Right cardiac atrium (tissue), 5 donors: ENCODE results near the gene FOXF2. TPM values are rescaled to one million over a fixed set of nuclear protein-coding genes. Genes with fewer than 3 reads are reported as not detected.

Experiments
- ATAC-seq, 2 donors: fragments of 200-7000 bp; cut with Tn5 transposase; one replicate each; pipeline versions ENCODE4 v1.8.0 to v1.9.1; 2020; ENCODE audit warnings: moderate library complexity in 2 of 2, mild to moderate bottlenecking in 1 of 2
- DNase-seq, 3 donors: peaks; one replicate each; pipeline ENCODE4 v3.0.0-alpha.2; 2020
- H3K27ac ChIP-seq: one replicate; pipeline ENCODE4 v1.5.1; 2013; ENCODE audit warnings: mild to moderate bottlenecking, low read length, control low read depth, moderate library complexity
- H3K27me3 ChIP-seq: one replicate; pipeline ENCODE4 v1.6.1; 2013; ENCODE audit not compliant: control insufficient read depth, insufficient read depth
- H3K4me1 ChIP-seq: one replicate; pipeline ENCODE4 v1.6.1; 2013; ENCODE audit warnings: low read length; ENCODE audit not compliant: control insufficient read depth, insufficient read depth
- H3K4me3 ChIP-seq: one replicate; pipeline ENCODE4 v1.5.1; 2013; ENCODE audit warnings: low read length, control low read depth
- H3K9me3 ChIP-seq: one replicate; pipeline ENCODE4 v1.6.1; 2013; ENCODE audit warnings: low read length; ENCODE audit not compliant: control insufficient read depth
- WGBS: extraction: QIAGEN DNeasy Blood & Tissue Kit; methylation state at CpG from one replicate; pipeline ENCODE4 v1.1.7; 2013; 5-methylcytosine and 5-hydroxymethylcytosine counted together
- intact Hi-C, 4 donors: fragments of 100-400 bp; cut with DNase I; formaldehyde crosslinking; loops; one replicate each; pipeline versions ENCODE4 v1.11.0 to v1.14.0; 2022 to 2023
- polyA plus RNA-seq: library from polyadenylated mRNA; stranded (reverse); fragments of 200-250 nt; gene quantifications from one replicate; pipeline ENCODE4 v1.2.3, GENCODE V29; 2013
- total RNA-seq, 4 donors: library from RNA; stranded (reverse); fragmentation: NEBNext Ultra II Directional; extraction: Animal tissue kit (Norgen Biotek cat#: 25700); gene quantifications; one replicate each; pipeline ENCODE4 v1.2.1, GENCODE V29; 2021
- donor health status: healthy with polysubstance abuse.
- donor health status: DM: no; HTN: yes; CAD: no.
- donor health status: DM: no; HTN: no; CAD: no.
- donor health status: DM: no; HTN: yes; CAD: no; lungs with severe emphysema.
- donor health status: DM: yes; HTN: yes; CAD: no.

The FOXF2 gene
- total and polyA plus RNA-seq, 5 donors: 0.31 to 0.78 (median 0.48) TPM; not detected in 1

DNA sequence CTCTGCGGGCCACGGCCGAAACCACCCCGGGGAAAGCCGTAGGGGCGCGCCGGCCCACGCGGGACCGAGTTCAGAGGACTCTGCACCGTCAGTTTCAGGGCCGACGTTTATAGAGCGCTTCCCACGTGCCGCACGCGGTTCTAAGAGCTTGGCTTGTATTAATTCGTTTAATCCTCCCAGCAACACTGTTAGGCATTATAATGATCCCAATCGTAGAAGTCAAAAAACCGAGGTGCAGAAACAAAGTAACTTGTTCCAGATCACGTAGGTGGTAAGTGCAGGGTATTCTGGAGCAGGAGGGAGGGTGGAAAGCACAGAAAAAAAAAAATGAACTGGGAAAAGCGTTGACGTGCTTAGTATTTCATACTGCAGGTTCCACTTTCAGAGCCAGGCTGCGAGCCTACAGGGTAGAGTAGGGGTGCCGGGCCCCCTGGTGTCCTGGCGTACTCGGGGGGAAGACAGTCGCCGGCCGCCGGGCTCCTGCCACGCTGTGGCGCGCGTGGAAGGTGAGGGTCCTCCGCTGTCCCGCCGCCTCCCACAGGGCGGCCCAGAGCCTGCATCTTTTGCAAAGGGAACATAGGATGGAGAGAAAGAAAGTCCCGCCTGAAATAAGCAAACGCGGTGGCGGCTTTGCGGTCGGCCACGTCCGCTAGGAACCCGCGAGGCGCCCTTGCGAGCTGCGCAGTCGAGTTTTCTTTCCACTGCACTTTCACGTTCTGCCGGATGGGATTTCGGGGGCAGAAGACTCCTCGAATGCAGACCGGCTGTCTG lies 10.2 kb upstream of the FOXF2 start:
- intact Hi-C loops: no loop called here
- no peak overlapping the region for H3K27ac ChIP-seq
- ATAC-seq: no peak
- 3% methylated on average over 60 of the region's 60 CpGs for WGBS
- no peak overlapping the region for H3K4me3 ChIP-seq
- peaks cover 5% of the 10 kb centered on the region for H3K27me3 ChIP-seq
- H3K4me1 ChIP-seq: no peaks in the 10 kb centered on the region
- DNase-seq: no peak
- no peaks in the 10 kb centered on the region for H3K9me3 ChIP-seq

DNA sequence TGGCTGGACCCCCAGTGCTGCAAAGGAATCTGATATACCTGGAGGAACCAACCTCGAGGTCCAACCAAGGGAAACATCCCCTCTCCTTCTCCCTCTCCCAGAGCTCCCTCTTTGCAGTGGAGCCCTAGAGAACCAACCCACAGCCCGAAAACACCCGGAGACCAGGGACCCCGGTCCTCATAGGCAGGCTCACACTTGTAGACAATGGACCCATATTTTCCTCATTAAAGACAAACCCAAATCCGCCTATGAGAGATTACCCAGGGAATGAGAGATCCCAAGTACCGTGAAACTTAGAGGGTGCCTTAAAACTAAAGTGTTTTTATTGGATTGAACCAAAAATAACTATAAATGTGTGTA lies 9.6 kb upstream of the FOXF2 start:
- no peak for ATAC-seq
- intact Hi-C loops: loop anchor here (2.0 to 10.0 kb wide), 5 partner anchors 455 to 787 kb away; no protein-coding TSS in a partner anchor
- 5% methylated on average over 6 of the region's 6 CpGs for WGBS
- no peaks in the 10 kb centered on the region for H3K4me1 ChIP-seq
- H3K27ac ChIP-seq: no peak overlapping the region
- H3K9me3 ChIP-seq: no peaks in the 10 kb centered on the region
- DNase-seq: no peak
- no peak overlapping the region for H3K4me3 ChIP-seq
- peaks cover 5% of the 10 kb centered on the region for H3K27me3 ChIP-seq

DNA sequence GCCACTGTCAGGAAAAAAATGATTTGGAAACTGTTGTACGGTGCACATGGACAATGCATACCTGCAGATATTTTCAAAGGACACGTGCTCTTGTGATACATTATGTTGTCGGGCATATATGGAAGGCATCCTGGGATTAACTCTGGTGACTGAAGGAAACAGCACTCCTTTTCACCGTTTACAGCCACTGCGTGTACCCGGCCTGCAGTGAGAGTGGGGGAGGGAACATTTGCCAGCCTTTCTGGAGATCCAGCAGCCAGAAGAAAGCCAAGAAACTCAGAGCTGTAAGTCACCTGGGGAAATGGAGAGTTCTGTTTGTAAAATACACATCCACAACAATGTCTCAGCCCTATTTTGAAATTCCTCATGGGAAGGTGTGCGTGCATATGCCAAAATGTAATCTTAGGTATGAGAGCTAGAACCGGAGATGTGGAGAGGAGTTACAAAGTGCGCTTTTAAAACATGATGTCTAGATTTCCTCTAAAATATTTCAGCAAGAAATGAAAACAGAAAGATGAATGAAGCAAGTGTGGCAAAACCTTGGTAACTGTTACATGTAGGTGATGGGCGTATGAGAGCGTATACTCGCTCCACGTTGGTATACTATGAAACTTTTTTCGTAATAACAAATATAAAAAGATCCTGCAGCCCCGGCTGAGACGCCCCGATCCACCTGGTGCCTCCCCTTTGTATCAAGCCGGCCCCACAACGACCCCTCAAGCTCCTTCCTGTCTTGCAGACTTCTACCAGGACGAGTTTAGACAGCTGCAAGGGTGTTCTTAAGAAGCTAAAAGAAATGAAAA lies 8.6 kb upstream of the FOXF2 start:
- ATAC-seq (no peak), DNase-seq (no peak)
- Histone ChIP-seq H3K9me3 (no peaks in the 10 kb centered on the region), H3K27ac (no peak overlapping the region), H3K4me1 (no peaks in the 10 kb centered on the region), H3K4me3 (no peak overlapping the region), H3K27me3 (peaks cover 5% of the 10 kb centered on the region)
- 7% methylated on average over 20 of the region's 20 CpGs for WGBS
- intact Hi-C loops: loop anchor here (2.0 to 10.0 kb wide), 5 partner anchors 456 to 789 kb away; no protein-coding TSS in a partner anchor

DNA sequence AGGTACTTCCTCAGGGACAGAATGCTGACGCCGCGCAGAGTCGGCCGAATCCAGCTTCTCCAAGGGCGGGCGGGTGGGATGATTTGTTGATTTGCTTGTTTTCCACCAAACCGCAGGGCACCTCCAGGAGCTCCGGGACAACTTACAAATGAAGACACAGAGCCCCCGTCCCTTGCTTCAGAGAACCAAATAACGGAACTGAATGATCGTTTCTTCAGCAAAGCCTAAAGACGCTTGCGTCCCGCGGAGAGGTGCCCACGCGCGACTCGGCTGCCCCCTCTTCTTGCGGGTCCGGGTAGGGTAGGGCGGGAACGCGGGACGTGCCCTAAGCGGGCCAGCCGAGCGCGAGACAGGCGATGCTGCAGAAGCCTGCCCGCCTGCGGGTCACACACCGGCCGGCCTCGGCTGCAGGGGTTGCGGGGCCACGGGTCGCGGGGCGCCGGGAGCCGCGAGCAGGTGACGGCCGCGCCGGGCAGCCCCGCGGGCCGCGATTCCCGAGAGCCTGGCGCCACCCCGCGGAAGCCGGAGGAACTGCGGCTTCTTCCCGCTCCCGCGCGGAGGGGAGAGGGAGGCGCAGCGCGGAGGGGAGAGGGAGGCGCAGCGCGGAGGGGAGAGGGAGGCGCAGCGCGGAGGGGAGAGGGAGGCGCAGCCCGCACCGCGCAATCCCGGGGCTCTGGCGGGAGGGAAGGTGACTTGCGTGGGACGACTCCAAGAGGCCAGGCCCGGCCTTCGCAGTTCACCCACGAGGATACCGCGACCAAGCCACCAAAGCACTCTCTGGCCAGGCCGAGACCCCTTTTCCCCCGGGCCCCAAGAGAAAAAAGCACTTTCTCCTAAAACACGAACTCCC lies 7.7 kb upstream of the FOXF2 start:
- ATAC-seq (peak; percentile 74 to 75), DNase-seq (peak in 2 of 3 donors; percentile 77 to 78)
- no peaks in the 10 kb centered on the region for H3K9me3 ChIP-seq
- H3K4me1 ChIP-seq: no peaks in the 10 kb centered on the region
- H3K27me3 ChIP-seq: peaks cover 2% of the 10 kb centered on the region
- H3K4me3 ChIP-seq: peak overlapping the region; percentile 48
- no peak overlapping the region for H3K27ac ChIP-seq
- intact Hi-C loops: loop anchor here (2.0 to 10.0 kb wide), 5 partner anchors 457 to 789 kb away; no protein-coding TSS in a partner anchor
- WGBS: under 1% methylated on average over 85 of the region's 87 CpGs

DNA sequence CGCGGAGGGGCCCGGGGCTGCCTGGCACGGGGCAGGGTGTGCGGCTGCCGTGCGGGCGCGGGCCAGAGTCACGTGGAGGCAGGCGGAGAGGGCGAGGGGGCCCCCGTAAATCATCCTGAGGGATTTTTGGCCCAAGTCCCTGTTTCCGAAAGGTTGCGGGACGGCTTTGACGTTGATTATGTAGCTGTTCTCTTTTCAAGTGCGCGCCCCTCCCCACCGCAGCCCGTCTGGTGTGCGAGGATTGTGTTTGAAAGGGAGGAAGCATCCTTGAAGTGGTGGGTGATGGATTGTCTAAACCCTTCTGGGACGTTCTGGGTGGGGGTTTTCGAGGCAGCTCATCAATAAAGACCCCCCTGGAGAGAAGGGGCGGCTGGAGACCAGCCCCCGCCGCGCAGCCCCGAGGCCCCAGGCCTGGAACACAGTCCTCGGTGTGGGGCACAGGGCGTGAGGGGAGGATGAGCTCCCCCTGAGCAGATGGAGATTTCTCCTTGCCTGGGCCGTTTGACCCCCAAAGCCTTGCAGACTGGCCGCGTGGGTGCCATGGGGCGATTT lies 7.0 kb upstream of the FOXF2 start:
- no peak overlapping the region for H3K27ac ChIP-seq
- intact Hi-C loops: loop anchor here (5.0 to 10.0 kb wide), 4 partner anchors 458 to 790 kb away; no protein-coding TSS in a partner anchor
- H3K4me3 ChIP-seq: no peak overlapping the region
- DNase-seq: no peak
- H3K27me3 ChIP-seq: no peaks in the 10 kb centered on the region
- no peaks in the 10 kb centered on the region for H3K4me1 ChIP-seq
- whole genome bisulfite sequencing: 2% methylated on average over 35 of the region's 35 CpGs
- ATAC-seq: no peak
- no peaks in the 10 kb centered on the region for H3K9me3 ChIP-seq

DNA sequence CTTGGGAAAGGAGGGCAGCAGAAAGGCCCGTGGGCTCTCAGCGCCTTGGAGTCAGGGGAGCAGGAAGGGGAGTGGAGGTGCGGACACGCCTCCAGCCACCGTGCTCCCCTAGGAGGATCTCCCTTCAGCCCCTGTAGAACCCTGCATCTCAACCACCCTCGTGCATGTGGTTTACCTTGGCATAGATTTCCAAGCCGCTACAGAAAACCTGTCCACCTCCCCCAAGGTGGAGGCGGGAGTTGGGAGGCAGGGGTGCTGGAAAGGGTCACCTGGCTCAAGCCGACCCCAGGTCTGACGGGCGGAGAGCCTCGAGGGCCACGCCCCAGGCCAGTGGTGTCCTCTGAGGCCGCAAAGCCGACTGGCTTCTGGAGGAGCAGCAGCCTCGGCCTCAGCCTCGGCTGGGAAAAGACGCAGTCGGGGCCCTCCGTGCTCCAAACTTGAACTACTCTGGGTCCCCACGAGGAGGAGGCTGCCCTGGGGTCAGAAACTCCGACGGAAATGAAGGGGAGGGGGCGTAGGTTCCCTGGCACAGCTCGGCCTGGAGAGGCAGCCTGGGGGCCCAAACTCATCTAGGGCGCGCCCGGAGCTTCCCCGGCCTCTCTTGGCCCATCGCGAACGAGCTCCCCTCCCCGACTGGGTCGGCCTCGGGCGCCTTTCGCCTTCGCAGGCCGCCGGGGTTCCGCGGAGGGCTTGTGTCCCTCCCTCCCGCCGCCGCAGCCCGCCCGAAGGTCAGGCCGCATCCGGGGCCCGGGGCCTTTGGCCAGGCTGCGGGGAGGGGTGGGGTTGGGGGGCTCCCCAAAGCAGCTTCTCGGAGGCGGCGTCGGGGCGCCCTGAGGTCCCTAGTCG lies 6.3 kb upstream of the FOXF2 start:
- no peaks in the 10 kb centered on the region for H3K4me1 ChIP-seq
- H3K27ac ChIP-seq: no peak overlapping the region
- intact Hi-C loops: loop anchor here (5.0 to 10.0 kb wide), 4 partner anchors 458 to 791 kb away; no protein-coding TSS in a partner anchor
- H3K4me3 ChIP-seq: no peak overlapping the region
- WGBS: 2% methylated on average over 57 of the region's 57 CpGs
- ATAC-seq (no peak), DNase-seq (no peak)
- H3K9me3 ChIP-seq: no peaks in the 10 kb centered on the region
- H3K27me3 ChIP-seq: no peaks in the 10 kb centered on the region

DNA sequence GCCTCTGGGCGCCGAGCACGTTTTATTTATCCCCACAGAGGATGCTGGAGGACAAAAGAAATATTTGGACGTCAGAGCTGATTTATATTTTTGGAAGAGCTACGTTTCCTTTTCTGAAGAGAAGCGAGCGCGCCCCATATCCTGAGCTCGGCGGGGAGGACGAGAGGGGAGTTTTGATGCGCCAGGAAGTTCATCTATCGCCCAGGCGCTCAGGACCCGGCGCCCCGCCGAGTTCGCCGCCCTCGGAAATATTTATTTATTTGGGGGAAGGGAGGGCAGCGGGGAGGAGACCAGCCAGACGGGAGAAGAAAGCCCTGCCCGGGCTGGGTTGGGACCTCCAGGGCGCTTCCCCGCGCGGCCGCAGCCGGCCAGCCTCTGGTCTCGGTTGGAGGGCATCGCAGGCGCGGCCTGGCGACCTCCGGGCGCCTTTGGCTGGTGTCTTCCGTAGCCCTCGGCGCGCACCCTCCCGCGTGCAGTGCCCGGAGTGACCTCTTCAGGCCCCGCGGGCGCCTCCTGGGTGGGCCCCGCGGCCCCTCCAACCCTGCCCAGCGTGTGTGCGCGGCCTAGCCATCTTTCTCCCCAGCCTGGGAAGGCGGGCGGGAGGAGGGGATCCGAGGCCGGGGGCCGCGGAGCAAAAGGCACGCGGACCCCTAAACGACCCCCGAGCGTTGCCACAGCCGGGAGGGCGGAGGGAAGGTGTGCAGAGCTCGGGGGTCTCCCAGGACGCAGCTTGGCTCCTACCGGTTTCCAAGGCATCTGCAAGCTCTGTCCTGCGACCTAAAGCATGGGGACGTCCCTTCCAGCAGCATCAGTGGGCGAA lies 5.4 kb upstream of the FOXF2 start:
- DNase-seq (no peak), ATAC-seq (no peak)
- no peaks in the 10 kb centered on the region for H3K9me3 ChIP-seq
- no peaks in the 10 kb centered on the region for H3K27me3 ChIP-seq
- H3K4me1 ChIP-seq: no peaks in the 10 kb centered on the region
- H3K27ac ChIP-seq: no peak overlapping the region
- intact Hi-C loops: loop anchor here (5.0 to 10.0 kb wide), 4 partner anchors 459 to 792 kb away; no protein-coding TSS in a partner anchor
- H3K4me3 ChIP-seq: no peak overlapping the region
- WGBS: 3% methylated on average over 71 of the region's 71 CpGs

DNA sequence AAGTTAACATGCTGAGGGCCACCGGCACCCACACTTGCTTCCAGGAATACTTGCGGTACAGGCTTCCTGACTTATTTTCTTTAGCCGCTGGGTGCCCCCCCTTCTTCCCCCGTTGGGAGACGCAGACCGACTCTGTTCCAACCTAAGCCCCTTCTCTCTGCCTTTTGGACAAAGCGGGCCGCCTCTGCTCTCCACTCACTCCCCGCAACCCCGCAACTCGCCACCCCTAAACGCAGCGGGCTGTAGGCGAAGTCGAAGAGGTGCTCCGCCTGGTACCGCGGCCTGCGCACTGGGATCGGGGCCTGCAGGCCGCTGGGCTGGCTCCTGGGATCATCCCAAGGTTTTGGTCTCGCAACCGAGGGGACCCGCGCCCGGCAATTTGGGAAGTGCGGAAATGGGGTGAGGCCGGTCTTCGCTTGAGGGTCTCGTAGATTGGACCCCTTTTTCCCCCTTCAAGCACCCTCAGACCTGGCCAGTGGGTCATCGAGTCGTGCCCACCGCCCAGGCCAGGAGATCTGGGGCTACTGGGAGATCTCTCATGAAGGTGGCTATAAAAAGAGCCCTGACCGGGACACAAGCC lies 4.7 kb upstream of the FOXF2 start:
- no peak overlapping the region for H3K27ac ChIP-seq
- H3K4me3 ChIP-seq: no peak overlapping the region
- 10% methylated on average over 34 of the region's 34 CpGs for WGBS
- no peaks in the 10 kb centered on the region for H3K4me1 ChIP-seq
- ATAC-seq (no peak), DNase-seq (no peak)
- H3K27me3 ChIP-seq: no peaks in the 10 kb centered on the region
- intact Hi-C loops: loop anchor here (5.0 to 10.0 kb wide), 4 partner anchors 460 to 792 kb away; no protein-coding TSS in a partner anchor
- no peaks in the 10 kb centered on the region for H3K9me3 ChIP-seq
